Skeletal muscle satellite cell (primary cell): ENCODE results near the gene RGS17.
"Not testable (repeated sequence)": the region's sequence is repeated elsewhere in the genome, so short reads cannot be mapped to it uniquely, and the experiment has no call there.

Experiments used
- H3K27me3 ChIP-seq: 2 replicates; pipeline ENCODE4 v1.7.0; 2013; ENCODE audit warnings: low read length; ENCODE audit not compliant: control insufficient read depth, insufficient read depth
- H3K36me3 ChIP-seq: 2 replicates; pipeline ENCODE4 v1.7.0; 2013; ENCODE audit warnings: mild to moderate bottlenecking, control low read depth, low read length; ENCODE audit not compliant: insufficient read depth
- H3K4me1 ChIP-seq: 2 replicates; pipeline ENCODE4 v1.7.0; 2013; ENCODE audit warnings: low read length; ENCODE audit not compliant: control insufficient read depth, insufficient read depth
- H3K4me2 ChIP-seq: 2 replicates; pipeline ENCODE4 v1.7.0; 2013; ENCODE audit warnings: mild to moderate bottlenecking, low read length
- H3K4me3 ChIP-seq: 2 replicates; pipeline ENCODE4 v1.7.0; 2013; ENCODE audit warnings: low read length
- H3K9ac ChIP-seq: 2 replicates; pipeline ENCODE4 v1.7.0; 2013; ENCODE audit warnings: mild to moderate bottlenecking, low read depth, low read length, moderate library complexity
- H3K9me3 ChIP-seq: replicated peaks from 2 replicates; pipeline ENCODE4 v1.7.0; 2013; ENCODE audit warnings: mild to moderate bottlenecking, control low read depth, low read length

Gene RGS17

DNA sequence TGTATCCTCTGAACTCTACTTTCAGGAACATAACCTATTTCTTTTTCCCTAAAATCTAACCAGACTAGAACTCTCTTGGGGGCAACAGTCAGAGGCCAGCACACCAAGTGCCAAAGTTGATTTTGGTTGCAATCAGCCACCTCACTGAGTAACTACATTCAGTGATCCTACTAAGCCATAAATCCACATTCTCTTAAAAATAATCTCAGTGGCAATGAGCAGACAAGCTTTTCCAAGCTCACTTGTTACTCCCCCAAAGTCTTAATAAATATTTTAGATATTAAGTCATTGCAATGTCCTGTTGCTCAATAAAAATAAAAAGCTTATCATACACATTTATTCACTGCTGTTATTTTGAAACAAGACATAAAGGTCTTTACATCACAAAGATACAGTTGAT is 9.8 kb downstream of the RGS17 start:
- H3K9ac ChIP-seq: no peak overlapping the region
- H3K27me3 ChIP-seq: no peaks in the 10 kb centered on the region
- peak overlapping the region; percentile 7 for H3K4me2 ChIP-seq
- peaks cover 7% of the 10 kb centered on the region for H3K36me3 ChIP-seq
- no peaks in the 10 kb centered on the region for H3K9me3 ChIP-seq
- H3K4me1 ChIP-seq: peaks cover 38% of the 10 kb centered on the region
- no peak overlapping the region for H3K4me3 ChIP-seq

DNA sequence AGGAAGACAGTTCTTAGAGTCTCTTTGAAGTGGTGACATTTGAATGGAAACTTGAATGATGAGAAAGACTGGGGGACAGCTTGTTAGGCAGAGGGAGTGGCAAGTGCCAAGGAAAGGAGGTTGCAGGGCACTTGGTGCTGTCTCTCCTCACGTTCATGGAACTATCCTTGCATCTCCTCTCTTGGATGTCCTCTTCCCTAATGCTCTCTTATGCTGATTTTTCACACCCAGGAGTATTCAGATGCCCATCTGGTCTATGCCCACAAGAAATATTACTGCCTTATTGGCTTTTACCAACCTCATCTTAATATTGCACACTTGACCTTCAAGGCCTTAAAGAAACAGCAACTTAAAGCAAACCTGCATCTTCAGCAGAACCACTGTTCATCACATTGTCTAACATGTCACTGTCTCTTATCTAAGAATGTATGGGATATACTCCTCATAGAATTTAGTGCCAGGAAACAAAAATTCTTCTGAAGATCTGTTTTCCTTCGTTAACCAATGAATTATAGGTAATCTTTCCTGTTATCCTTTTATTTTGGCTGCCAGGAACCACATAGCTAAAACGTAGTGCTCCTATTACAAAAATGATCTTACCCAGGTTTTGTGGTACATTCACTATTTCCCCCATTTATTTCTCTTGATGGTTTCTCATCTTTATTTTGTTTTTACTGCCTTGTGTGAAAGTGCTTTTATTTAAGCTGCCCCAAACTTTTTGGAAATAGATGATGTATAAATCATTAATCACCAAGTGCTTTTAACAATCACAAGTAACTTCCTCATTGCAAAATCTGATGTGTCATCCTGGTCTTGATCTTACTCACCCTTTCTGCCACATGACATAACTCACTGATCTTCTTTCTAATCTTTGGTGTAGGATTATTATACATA is 12.8 kb downstream of the RGS17 start:
- peak overlapping the region; percentile 16 for H3K9ac ChIP-seq
- peaks cover 38% of the 10 kb centered on the region for H3K4me1 ChIP-seq
- H3K27me3 ChIP-seq: no peaks in the 10 kb centered on the region
- H3K4me2 ChIP-seq: peak overlapping the region; percentile 58
- peak overlapping the region; percentile 17 for H3K4me3 ChIP-seq
- H3K36me3 ChIP-seq: peaks cover 3% of the 10 kb centered on the region
- no peaks in the 10 kb centered on the region for H3K9me3 ChIP-seq

DNA sequence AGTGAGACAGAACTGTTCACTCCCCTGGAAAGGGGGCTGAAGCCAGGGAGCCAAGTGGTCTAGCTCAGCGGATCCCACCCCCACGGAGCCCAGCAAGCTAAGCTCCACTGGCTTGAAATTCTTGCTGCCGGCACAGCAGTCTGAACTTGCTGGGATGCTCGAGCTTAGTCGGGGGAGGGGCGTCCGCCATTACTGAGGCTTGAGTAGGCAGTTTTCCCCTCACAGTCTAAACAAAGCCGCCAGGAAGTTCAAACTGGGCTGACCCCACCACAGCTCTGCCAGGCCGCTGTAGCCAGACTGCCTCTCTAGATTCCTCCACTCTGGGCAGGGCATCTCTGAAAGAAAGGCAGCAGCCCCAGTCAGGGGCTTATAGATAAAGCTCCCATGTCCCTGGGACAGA is 20.0 kb downstream of the RGS17 start:
- H3K4me2 ChIP-seq, H3K9ac ChIP-seq, H3K9me3 ChIP-seq, H3K27me3 ChIP-seq, H3K36me3 ChIP-seq, H3K4me1 ChIP-seq, H3K4me3 ChIP-seq: not testable (repeated sequence)

DNA sequence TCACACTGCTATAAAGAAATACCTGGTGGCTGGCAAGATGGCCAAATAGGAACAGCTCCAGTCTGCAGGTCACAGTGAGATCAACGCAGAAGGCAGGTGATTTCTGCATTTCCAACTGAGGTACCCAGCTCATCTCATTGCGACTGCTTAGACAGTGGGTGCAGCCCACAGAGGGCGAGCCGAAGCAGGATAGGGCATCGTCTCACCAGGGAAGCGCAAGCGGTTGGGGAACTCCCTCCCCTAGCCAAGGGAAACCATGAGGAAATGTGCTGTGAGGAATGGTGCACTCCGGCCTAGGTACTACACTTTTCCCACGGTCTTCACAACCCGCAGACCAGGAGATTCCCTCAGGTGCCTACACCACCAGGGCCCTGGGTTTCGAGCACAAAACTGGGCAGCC is 20.5 kb downstream of the RGS17 start:
- not testable (repeated sequence) for H3K4me2 ChIP-seq, H3K9me3 ChIP-seq, H3K27me3 ChIP-seq, H3K9ac ChIP-seq, H3K36me3 ChIP-seq, H3K4me3 ChIP-seq, H3K4me1 ChIP-seq

DNA sequence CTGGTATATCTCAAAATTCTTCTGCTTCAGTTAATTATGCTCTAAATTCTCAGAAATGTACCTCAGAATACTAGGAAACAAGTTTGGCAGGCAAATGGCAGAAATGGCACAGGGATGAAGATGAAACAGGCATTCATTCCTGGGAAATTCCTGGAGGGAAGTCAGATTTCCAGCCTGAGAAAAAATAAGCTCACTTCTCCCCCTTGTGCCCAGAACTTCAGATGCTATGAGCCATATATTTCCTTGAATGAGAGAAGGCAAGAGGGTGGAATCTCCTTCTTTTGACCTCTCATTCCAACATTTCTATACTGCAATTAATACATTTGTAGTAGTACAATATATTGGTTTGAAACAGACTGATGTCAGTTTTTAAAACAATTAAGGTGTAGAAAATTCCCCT is 22.8 kb downstream of the RGS17 start:
- Histone ChIP-seq H3K9ac (no peak overlapping the region), H3K4me1 (peaks cover 16% of the 10 kb centered on the region), H3K36me3 (peaks cover 1% of the 10 kb centered on the region), H3K27me3 (no peaks in the 10 kb centered on the region), H3K4me3 (no peak overlapping the region), H3K4me2 (no peak overlapping the region), H3K9me3 (no peaks in the 10 kb centered on the region)

DNA sequence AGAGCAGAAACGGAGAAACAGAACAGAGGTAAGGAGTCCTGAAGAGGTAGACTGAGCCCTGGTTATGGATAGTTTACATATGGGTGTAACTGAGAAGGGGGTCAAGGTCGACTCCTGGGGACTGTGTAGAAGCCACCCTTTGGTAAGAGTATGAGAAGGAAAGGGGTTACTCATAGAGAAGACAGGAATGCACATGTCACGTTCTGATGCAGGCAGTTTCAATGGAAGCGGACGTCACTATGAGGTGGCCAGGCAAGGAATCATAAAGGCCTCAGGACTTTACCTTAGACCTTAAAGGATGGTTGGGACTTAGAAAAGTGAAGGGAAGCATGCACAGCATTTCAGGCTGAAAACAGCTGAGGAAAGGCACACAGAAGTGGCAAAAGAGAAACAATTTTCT is 25.1 kb downstream of the RGS17 start:
- no peak overlapping the region for H3K4me2 ChIP-seq
- no peaks in the 10 kb centered on the region for H3K27me3 ChIP-seq
- no peaks in the 10 kb centered on the region for H3K9me3 ChIP-seq
- H3K9ac ChIP-seq: no peak overlapping the region
- peaks cover 17% of the 10 kb centered on the region for H3K4me1 ChIP-seq
- peaks cover 3% of the 10 kb centered on the region for H3K36me3 ChIP-seq
- no peak overlapping the region for H3K4me3 ChIP-seq

DNA sequence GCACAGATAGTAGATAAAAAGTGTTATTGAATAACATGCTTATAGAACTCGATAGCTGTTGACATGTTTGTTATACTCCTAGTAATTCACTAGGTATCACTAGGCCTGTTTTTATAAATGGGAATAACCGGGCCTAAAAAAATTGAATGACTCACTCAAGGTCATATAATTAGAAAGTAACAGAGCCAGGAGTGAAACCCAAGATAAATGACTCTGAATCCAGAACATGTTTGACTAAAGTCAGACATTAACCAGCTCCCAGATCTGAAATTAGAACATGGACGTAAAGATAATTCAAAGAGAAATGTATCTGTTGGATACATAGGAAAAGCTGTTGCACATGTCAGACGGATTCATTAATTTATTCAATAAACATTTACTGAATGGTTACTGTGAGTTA is 26.9 kb downstream of the RGS17 start:
- Histone ChIP-seq H3K36me3 (peaks cover 3% of the 10 kb centered on the region), H3K4me3 (no peak overlapping the region), H3K9me3 (no peaks in the 10 kb centered on the region), H3K4me1 (peaks cover 17% of the 10 kb centered on the region), H3K27me3 (no peaks in the 10 kb centered on the region), H3K9ac (no peak overlapping the region), H3K4me2 (no peak overlapping the region)

DNA sequence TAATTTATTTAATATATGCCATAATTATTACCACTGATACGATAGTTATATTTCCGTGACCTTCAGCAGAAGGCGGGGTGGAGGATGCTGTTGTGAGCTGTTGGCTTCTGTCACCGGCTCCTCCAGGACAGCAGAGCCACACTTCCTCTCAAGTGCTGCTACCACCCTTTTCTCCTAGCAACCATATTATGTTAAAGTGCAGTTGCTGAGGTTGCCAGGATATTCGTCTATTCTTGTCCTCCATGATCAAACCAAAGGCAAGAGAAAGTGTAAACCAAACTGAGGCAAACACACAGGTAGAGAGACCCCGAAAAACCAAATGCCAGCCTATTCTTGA is 27.8 kb downstream of the RGS17 start:
- Histone ChIP-seq H3K4me1 (peaks cover 17% of the 10 kb centered on the region), H3K4me3 (no peak overlapping the region), H3K9ac (no peak overlapping the region), H3K9me3 (no peaks in the 10 kb centered on the region), H3K4me2 (no peak overlapping the region), H3K36me3 (peaks cover 3% of the 10 kb centered on the region), H3K27me3 (no peaks in the 10 kb centered on the region)

DNA sequence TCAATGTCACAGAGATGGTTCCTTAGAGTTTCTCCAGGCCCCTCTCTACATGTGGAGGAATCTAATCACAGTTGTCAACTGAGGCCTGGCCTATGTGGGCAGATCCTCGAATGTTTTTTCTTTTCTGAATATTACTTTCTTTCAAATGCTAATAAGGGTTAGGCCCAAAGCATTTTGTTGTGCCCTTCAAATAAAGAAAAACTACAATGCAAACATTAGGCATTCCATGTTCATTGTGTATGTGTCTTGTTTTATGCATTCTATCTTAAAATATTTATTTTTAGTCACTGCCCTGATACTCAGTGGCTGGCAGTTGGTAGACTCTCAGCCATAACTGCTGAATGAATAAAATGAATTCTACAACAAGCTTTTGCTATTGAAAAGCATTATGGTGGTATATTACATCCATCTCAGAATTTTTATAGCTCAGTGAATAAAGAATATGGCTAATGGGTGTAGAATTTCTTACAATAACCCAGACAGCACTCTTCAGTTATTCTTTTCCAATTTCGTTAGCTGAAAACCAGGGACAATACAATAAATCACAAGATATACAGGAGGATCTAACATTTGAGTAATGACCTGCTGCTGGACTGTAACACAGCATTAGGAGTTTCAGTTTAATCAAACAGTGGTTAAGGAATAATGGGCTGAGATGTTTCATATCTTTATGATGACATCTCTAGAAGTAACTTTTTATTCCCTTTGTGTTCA is 28.3 kb downstream of the RGS17 start:
- Histone ChIP-seq H3K9ac (no peak overlapping the region), H3K9me3 (no peaks in the 10 kb centered on the region), H3K36me3 (peaks cover 3% of the 10 kb centered on the region), H3K4me3 (no peak overlapping the region), H3K4me1 (peaks cover 17% of the 10 kb centered on the region), H3K27me3 (no peaks in the 10 kb centered on the region), H3K4me2 (no peak overlapping the region)

DNA sequence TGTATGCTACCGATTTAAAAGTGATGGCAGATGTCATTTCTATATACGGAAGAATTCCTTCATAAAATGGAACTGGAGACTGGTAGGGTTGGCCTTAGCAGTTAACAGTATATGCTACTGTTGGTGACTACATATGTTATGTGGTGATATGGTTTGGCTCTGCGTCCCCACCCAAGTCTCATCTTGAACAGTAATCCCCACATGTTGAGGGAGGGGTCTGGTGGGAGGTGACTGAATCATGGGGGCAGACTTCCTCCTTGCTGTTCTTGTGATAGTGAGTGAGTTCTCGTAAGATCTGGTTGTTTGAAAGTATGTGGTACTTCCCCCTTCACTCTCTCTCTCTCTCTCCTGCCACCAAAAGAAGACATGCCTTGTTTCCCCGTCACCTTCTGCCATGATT is 29.6 kb downstream of the RGS17 start:
- Histone ChIP-seq H3K4me2 (no peak overlapping the region), H3K9me3 (no peaks in the 10 kb centered on the region), H3K9ac (no peak overlapping the region), H3K4me3 (no peak overlapping the region), H3K36me3 (peaks cover 3% of the 10 kb centered on the region), H3K27me3 (no peaks in the 10 kb centered on the region), H3K4me1 (peaks cover 17% of the 10 kb centered on the region)

DNA sequence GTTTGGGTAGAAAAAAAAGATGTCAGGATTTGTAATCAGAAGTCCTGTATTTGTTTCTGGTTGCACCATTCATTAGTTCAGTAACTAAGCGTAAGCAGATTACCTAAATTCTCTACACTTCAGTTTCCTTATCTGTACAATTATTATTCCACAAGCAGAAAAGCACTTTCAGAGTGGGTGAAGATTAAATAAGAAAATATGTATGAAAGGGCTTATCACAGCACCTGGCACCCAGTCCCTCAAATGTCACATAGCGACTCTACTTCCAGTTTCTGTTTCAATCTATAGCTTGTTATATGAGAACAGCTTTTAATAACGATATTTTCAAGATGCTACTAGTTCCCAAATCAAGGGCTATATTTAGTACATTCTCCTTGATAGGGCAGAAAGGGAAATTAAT is 31.4 kb downstream of the RGS17 start:
- Histone ChIP-seq H3K4me3 (no peak overlapping the region), H3K9ac (no peak overlapping the region), H3K27me3 (no peaks in the 10 kb centered on the region), H3K4me1 (peaks cover 27% of the 10 kb centered on the region), H3K9me3 (no peaks in the 10 kb centered on the region), H3K36me3 (peaks cover 3% of the 10 kb centered on the region), H3K4me2 (peak overlapping the region; percentile 55)

DNA sequence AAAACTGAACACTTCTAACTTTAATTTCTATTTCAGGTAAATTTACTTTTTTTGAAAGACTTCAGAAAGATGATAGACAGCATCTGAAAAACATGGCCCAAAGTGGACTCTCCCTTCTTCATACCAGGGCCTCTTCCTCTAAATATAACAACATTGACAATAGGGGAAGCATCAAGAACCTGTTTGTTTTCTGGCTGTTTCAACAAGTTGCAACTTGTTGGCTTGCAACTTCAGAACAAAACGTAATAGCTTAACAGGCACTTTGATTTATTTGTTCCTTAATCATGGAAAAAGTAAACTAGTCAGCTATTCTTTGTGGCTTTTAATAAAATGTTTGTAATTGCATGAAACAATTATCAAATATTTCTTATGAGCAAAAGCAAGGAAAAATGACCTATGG is 34.3 kb downstream of the RGS17 start:
- H3K4me2 ChIP-seq: no peak overlapping the region
- no peaks in the 10 kb centered on the region for H3K27me3 ChIP-seq
- H3K36me3 ChIP-seq: no peaks in the 10 kb centered on the region
- H3K4me1 ChIP-seq: peaks cover 33% of the 10 kb centered on the region
- H3K9me3 ChIP-seq: no peaks in the 10 kb centered on the region
- H3K9ac ChIP-seq: no peak overlapping the region
- no peak overlapping the region for H3K4me3 ChIP-seq
